Stimulated activated CD4-positive, alpha-beta T cell treated with anti-CD3 and anti-CD28 coated beads, Interleukin-4, amount 100 ng/mL, for 24 hours (primary cell): ENCODE results near the gene MC2R.

ENCODE experiments used
- DNase-seq: peaks from one replicate; pipeline ENCODE4 v3.0.0-alpha.2; 2020

Gene MC2R

DNA sequence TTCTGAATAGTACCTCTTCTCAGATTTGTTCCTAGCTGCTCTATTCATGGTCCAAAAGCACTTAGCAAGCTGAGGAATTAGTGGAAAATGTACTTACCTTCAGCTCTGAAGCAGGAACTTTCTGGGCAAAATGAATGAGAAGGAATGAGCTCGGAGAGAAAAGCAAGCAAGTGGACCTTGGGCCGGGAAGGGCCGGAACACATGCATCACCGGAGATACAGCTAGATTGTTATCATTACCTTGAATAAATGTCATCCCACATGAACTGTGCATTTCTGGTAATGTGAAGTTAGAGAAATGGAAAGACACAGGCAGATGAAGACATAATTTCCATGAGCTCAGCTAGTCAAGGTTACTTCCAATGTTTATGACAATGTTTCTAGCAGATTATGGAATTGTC is at the start of gene MC2R:
TSS of gene MC2R (minus strand) at position 146 of the 400 bp plus-strand sequence. CDS start 30,018 bp downstream, outside the sequence.
- DNase-seq, result no peak

GRCh38 chr18:13945811-13946210 is 30.5 kb upstream of the MC2R start:
- DNase-seq, result no peak

GRCh38 chr18:13943338-13943737 is 28.0 kb upstream of the MC2R start:
- DNase-seq, result no peak

DNA sequence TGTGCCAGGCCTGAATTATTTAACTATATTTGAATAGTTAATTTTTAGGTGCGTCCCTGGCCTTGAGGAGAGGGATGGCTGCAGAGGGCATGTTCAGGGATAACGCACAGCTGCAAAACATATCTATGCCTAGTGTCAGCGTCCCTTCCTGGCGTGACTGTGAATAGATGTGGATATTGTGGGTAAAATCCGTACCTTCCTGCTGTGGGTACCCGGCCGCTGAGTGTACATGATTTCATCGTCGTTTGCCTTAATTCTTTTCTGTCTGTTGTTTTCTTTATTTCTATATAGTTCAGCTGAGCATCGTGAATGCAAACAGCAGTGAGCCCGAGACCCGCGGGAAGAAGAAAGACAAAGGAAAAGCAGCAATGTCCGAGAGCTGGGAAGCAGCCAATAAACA is 25.0 kb upstream of the MC2R start:
- DNase-seq, result no peak

- no peak for DNase-seq
Observed at GRCh38 chr18:13934676-13935075, 19.3 kb upstream of the MC2R start.

DNA sequence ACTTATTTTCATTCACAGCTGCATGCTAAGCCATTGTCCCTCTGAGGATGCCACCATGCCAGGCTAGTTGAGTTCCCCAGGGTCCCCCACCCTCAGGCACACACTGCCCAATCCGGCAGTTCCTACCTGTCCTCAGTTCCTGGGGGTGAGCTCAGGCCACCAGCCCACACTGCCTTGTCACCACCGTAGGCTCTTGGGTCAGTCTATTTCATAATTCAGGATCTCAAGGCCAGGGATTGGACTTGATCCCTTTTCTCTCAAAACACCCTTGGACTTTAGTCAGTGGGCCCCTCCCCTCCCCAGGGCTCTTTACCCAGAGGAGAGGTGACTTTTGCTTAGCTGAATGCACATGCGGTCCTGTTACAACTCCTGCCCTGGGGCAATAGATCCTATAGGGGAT is 18.7 kb upstream of the MC2R start:
- no peak for DNase-seq

DNA sequence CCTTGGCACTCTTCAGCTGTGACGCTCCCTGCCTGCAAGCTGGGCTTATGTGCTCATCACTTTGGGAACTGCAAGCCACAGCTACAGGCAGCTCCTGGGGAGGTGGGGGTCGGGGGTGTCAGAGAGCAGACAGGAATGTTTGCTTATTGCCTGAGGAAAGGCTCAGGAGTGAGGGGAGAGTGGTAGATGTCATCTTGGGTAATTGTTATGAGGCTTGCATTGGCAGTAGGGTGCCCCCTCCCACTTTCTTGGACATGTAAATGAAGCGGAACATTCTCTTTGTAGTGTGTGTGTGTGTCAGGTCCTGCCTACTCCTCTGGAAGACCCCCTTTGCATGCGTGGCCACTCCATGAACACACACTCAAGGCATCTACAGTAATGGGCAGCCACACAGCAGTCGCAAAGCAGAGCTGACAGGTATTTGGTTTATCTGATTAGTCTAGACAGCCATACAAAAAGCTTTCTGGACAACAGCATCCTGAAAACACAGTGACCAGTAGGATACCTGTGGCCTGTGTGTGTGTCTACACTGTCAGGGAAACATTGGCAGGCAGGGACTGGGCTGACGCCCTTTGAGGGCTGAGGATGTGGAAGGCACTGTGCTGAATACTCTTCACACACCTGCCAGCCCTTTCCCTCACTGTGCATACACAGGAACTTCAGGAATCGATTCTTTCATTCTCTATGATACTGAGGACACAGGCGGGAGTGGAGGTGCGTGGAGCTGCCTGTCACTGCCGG is 17.1 kb upstream of the MC2R start:
- no peak for DNase-seq

DNA sequence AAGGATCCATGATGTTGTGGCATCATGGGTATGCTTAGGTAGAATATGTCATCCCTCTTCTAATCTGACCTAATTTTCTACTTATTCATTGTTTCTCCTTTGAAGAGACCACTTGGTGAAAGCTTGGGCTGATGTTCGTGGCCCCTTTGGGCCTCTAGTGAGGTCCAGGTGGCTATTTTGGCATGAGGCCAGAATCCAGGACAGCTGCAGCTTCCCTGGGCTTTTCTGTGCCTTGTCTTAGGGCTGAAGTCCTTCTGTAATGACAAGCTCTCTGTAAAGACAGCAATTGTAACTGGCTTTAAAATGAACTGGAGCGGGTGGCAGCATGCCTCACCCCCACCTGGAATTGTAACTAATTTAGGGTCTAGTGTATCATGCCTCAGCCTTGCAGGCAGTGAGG is 15.6 kb upstream of the MC2R start:
- DNase-seq, result no peak

DNA sequence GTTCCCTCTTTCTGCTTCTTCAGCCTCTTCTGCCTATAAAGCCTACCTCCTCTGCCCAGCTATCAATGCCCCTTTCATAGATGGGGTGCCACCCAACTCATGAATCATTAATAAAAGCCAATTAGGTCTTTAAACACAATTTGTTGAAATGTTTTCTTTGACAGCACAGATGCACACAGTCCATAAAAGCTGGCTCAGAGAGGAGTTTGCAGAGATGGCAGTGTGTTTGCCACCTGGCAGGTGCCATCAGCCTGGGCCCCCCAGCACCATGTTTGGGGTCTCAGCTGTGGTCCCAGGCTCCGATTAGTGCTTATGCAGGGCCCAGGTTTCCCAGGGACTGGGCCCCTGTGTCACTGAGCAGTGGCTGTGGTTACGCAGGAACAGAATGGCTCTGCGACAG is 7.9 kb upstream of the MC2R start:
- no peak for DNase-seq

DNA sequence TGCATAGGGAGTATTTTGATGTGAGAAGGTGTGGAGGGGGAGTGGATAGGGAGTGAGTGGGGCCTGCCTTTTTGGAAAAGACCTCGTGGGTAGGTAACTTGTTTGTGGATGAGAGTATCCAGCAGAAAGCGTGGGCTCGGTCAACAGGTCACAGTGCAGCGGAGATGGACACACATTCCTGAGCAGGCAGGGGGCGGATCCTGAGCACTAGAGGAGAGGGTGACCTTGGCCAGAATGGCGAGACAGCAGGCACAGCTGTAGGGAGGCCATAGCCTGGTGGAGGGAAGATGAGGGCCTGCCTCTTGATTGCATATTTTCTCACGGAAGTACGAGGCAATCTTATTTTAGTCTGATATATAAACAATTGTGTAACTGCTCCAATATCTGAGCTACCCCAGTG is 3.6 kb upstream of the MC2R start:
- no peak for DNase-seq

DNA sequence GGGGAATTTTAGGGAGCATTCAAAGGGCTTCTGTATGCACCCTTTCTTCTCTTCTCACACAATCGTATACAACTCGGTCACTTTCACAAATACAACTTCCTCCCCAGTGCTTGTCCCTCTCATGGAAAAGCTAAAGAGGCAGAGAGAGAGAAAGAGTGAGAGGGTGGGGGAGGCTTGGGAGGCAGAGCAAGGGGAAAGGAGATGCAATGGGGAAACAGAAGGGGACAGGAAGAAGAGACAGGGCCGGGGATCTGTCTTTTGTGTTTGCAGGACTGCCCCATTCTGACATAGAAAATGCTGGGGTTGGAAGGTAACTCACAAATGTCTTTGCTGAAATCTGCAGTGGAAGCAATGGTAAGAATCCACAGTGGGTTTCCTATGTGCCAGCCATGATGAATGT is 2.1 kb upstream of the MC2R start:
- DNase-seq, result no peak

DNA sequence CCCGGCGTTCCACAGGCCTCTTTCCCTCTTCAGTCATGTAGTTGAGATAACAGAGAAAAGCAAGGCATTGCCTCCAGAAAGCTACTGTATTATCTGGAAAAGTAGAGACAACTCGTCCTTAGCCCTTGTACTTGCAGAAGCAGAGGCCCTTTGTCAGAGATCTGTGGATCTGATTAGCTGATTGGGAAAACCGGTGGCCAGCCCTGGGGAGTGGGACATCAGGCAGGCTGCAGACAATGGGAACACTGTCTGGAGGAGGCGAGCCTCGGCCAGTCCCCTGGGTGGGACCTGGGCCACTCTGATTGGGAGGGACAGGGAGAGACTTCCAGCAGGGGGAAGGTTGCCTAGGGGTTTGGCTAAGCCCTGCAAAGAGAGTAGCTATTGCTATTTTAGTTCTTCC is 1.2 kb upstream of the MC2R start:
- DNase-seq, result no peak

DNA sequence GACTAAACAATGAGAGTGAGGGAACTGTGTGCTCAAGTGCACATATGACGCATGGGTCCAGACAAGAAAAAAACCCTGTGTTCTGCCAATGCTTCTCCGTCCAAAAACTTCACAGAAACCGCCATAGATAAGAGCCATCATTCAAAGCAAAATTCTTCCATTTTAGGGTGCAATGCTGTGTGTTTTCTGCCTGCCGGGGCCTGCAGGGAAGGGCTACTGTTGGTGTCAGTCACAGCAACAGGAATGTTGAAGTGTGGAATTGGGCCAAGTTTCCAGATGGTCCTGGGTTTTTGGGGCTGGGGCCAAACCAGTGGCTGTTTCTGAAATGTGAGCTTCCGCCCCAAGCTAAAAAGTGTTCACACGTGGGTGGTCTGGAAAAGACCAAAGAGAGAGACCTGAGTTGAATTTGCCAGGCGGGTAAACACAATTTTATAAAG is 677 bp upstream of the MC2R start:
- DNase-seq, result no peak

DNA sequence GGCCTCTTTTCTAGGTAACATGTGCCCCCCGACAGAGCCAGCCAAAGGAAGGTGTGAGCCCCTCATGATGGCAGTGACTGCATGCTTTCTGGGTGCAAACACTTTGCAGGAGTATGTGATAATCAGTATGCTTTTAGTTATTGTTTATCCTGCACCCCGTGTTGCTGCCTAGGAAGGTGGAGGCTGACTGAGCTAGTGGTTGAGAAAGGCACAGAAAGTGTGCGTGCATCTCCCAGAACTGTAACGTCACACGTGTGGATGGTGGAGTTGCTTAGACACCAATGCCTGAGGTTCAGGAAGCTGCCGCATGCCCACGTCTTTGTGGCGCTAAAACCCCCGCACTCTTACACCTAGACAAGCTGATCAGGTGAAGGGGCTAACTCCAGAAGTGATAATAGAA is 580 bp downstream of the MC2R start:
- DNase-seq, result no peak

DNA sequence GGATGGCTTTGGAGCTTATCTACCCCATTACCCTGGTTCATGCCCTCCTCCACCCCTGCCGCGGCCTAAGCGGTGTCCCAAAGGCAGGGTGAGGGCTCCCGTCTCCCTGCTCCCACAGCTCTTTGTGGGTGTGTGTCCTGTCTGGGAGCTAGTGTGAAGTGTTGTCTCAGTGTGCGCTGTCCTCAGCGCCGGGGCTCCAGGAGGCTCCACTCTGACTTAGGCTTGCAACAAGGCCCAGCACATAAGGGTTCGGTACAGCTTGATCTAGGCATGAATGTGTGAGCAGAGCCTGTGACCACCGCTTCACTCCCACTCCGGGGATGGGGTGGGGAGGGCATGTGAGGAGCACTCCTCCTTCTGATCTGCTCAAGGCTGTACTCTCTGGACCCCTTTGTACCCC is 1.2 kb downstream of the MC2R start:
- DNase-seq, result no peak

DNA sequence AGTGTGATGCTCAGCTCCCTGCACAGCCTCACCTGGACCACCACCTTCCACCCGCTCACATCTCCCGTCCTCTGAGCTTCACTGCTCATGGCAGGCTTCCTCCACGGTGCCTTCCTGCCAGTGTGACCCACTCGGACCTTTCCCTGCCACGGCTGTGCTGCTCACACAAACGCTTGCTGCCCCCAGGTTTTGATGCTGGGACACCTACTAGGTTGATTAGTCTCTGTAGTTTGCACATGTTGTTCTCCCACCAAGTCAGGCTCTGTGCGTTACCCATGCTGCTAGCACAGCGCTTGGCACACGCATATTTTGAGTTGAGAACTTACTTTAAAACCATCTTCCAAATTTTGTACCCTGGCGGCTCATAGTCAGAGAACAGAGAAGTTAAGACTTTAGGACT is 2.1 kb downstream of the MC2R start:
- no peak for DNase-seq

- DNase-seq, result no peak
Observed at GRCh38 chr18:13912601-13913000, 2.7 kb downstream of the MC2R start.

GRCh38 chr18:13910986-13911385 is 4.3 kb downstream of the MC2R start:
- no peak for DNase-seq

- no peak for DNase-seq
Observed at GRCh38 chr18:13910501-13910900, 4.8 kb downstream of the MC2R start.

GRCh38 chr18:13909141-13909940 is 6.0 kb downstream of the MC2R start:
- no peak for DNase-seq

GRCh38 chr18:13900633-13901032 is 14.7 kb downstream of the MC2R start:
- DNase-seq, result no peak

DNA sequence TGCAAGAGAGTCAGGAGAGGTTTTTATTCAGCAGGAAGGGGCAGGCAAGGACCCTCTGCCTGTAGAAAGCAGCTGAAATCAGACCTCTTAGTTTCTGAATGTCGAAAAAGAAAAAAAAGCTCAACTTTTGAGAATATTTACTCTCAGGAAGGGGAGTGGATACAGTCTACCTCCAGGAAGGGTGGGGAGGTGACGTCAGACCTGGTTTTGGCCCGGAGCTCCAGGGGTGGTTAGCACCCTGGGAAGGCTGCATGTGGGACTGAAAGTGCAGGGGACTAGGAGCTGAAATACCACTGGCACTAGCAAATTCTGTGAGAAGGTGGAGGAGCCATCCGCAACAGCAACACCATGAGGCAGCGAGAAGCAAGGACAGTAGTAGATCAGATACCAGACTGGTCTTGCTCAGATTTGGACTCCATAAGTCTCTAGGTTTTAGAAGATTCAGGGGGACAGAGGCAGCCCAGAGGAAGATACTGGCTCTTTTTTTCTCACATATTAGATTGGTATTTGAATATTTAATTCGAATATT is 19.8 kb downstream of the MC2R start:
- DNase-seq, result no peak

DNA sequence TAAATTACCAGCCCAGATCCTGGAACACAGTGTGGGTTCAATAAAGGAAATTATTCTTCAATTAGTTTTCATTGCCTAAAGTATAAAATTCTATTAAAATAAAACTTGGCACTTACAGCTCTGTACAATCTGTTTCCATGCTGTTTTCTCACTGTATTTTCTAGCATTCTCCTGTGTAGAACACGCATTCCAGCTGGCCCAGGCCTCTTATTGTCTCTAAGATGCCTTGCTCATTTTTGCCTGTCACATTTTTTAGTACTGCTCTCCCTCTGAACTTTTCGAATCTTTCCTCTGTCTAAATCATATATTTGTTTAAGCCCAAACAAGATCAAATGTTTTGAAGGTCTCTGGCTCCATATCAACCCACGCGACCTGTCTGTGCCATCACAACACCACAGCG is 20.8 kb downstream of the MC2R start:
- no peak for DNase-seq

GRCh38 chr18:13893418-13893760 is 21.9 kb downstream of the MC2R start:
- DNase-seq, result no peak
